IPS-18a (cell line): ENCODE data around the gene PAX9.
A peak's percentile ranks its signal among the peaks of the same experiment; 100 is the strongest.

ENCODE experiments used
- H3K27ac ChIP-seq: one replicate; pipeline ENCODE4 v1.5.1; 2013; ENCODE audit warnings: low read length
- H3K27me3 ChIP-seq: one replicate; pipeline ENCODE4 v1.6.1; 2013; ENCODE audit warnings: mild to moderate bottlenecking, low read length; ENCODE audit not compliant: control insufficient read depth, insufficient read depth
- H3K36me3 ChIP-seq: one replicate; pipeline ENCODE4 v1.6.1; 2013; ENCODE audit warnings: low read depth, low read length; ENCODE audit not compliant: control insufficient read depth
- H3K4me1 ChIP-seq: one replicate; pipeline ENCODE4 v1.6.1; 2013; ENCODE audit warnings: low read depth, low read length; ENCODE audit not compliant: control insufficient read depth
- H3K4me3 ChIP-seq: one replicate; pipeline ENCODE4 v1.5.1; 2013; ENCODE audit warnings: low read length
- H3K9ac ChIP-seq: one replicate; pipeline ENCODE4 v1.6.1; 2013; ENCODE audit warnings: mild to moderate bottlenecking, low read length, moderate library complexity
- H3K9me3 ChIP-seq: one replicate; pipeline ENCODE4 v1.6.1; 2013; ENCODE audit warnings: low read depth, low read length; ENCODE audit not compliant: control insufficient read depth

PAX9 gene

GRCh38 chr14:36657399-36658122, 4.1 kb upstream of the PAX9 start:
- Histone ChIP-seq H3K9ac (no peak overlapping the region), H3K4me3 (no peak overlapping the region), H3K4me1 (peaks cover 4% of the 10 kb centered on the region), H3K36me3 (no peaks in the 10 kb centered on the region), H3K9me3 (peaks cover 3% of the 10 kb centered on the region), H3K27me3 (peaks cover 100% of the 10 kb centered on the region), H3K27ac (no peak overlapping the region)

- no peak overlapping the region for H3K4me3 ChIP-seq
- no peak overlapping the region for H3K9ac ChIP-seq
- H3K9me3 ChIP-seq: peaks cover 3% of the 10 kb centered on the region
- H3K36me3 ChIP-seq: no peaks in the 10 kb centered on the region
- no peak overlapping the region for H3K27ac ChIP-seq
- peaks cover 100% of the 10 kb centered on the region for H3K27me3 ChIP-seq
- peaks cover 9% of the 10 kb centered on the region for H3K4me1 ChIP-seq
Measured at GRCh38 chr14:36658123-36659009, 3.3 kb upstream of the PAX9 start.

- no peak overlapping the region for H3K4me3 ChIP-seq
- H3K27ac ChIP-seq: no peak overlapping the region
- peaks cover 3% of the 10 kb centered on the region for H3K9me3 ChIP-seq
- peaks cover 100% of the 10 kb centered on the region for H3K27me3 ChIP-seq
- H3K9ac ChIP-seq: no peak overlapping the region
- peaks cover 15% of the 10 kb centered on the region for H3K4me1 ChIP-seq
- H3K36me3 ChIP-seq: no peaks in the 10 kb centered on the region
Measured at GRCh38 chr14:36659010-36659821, 2.4 kb upstream of the PAX9 start.

GRCh38 chr14:36659822-36660735, 1.6 kb upstream of the PAX9 start:
- Histone ChIP-seq H3K27me3 (peaks cover 100% of the 10 kb centered on the region), H3K4me1 (peaks cover 16% of the 10 kb centered on the region)

GRCh38 chr14:36660736-36661505, 739 bp upstream of the PAX9 start:
- peak overlapping the region; percentile 52 for H3K4me3 ChIP-seq
- H3K9me3 ChIP-seq: peaks cover 3% of the 10 kb centered on the region
- no peak overlapping the region for H3K27ac ChIP-seq
- no peaks in the 10 kb centered on the region for H3K36me3 ChIP-seq
- H3K27me3 ChIP-seq: peaks cover 100% of the 10 kb centered on the region
- H3K4me1 ChIP-seq: peaks cover 16% of the 10 kb centered on the region
- no peak overlapping the region for H3K9ac ChIP-seq

More at GRCh38 chr14:36659822-36660735, 1.6 kb upstream of the PAX9 start:
- no peak overlapping the region for H3K4me3 ChIP-seq
- H3K36me3 ChIP-seq: no peaks in the 10 kb centered on the region
- no peak overlapping the region for H3K9ac ChIP-seq
- H3K9me3 ChIP-seq: peaks cover 3% of the 10 kb centered on the region
- H3K27ac ChIP-seq: no peak overlapping the region

GRCh38 chr14:36662258-36662542, 540 bp downstream of the PAX9 start:
- Histone ChIP-seq H3K4me3 (peak overlapping the region; percentile 52), H3K9me3 (peaks cover 3% of the 10 kb centered on the region), H3K9ac (no peak overlapping the region), H3K36me3 (no peaks in the 10 kb centered on the region), H3K27me3 (peaks cover 100% of the 10 kb centered on the region), H3K27ac (no peak overlapping the region), H3K4me1 (peaks cover 20% of the 10 kb centered on the region)

GRCh38 chr14:36662543-36663403, 1.1 kb downstream of the PAX9 start:
- peaks cover 22% of the 10 kb centered on the region for H3K4me1 ChIP-seq
- peaks cover 3% of the 10 kb centered on the region for H3K9me3 ChIP-seq
- H3K27me3 ChIP-seq: peaks cover 100% of the 10 kb centered on the region
- no peak overlapping the region for H3K27ac ChIP-seq
- peak overlapping the region; percentile 52 for H3K4me3 ChIP-seq
- no peak overlapping the region for H3K9ac ChIP-seq
- H3K36me3 ChIP-seq: no peaks in the 10 kb centered on the region

GRCh38 chr14:36663404-36664321, 2.0 kb downstream of the PAX9 start:
- no peak overlapping the region for H3K9ac ChIP-seq
- H3K4me3 ChIP-seq: peak overlapping the region; percentile 52
- no peaks in the 10 kb centered on the region for H3K36me3 ChIP-seq
- H3K9me3 ChIP-seq: peaks cover 3% of the 10 kb centered on the region
- peaks cover 100% of the 10 kb centered on the region for H3K27me3 ChIP-seq
- no peak overlapping the region for H3K27ac ChIP-seq
- peaks cover 22% of the 10 kb centered on the region for H3K4me1 ChIP-seq
